Astrocyte (in vitro differentiated cells and primary cell): ENCODE data around the gene EPN3. TPM values are rescaled to one million over a fixed set of nuclear protein-coding genes. Genes with fewer than 3 reads are reported as not detected.

Experiments
- DNase-seq: peaks from one replicate; pipeline ENCODE4 v3.0.0-alpha.2; 2010; ENCODE audit warnings: low read depth
- FAIRE-seq: peaks from 2 replicates; lab custom pipeline; 2011; peaks lifted over from hg19 to GRCh38; lab: Jason Lieb, UNC
- H2AFZ ChIP-seq: 2 replicates; pipeline ENCODE4 v1.6.0; 2012; ENCODE audit warnings: low read depth, low read length, inconsistent platforms
- H3K27ac ChIP-seq: 2 replicates; pipeline ENCODE4 v1.5.1; 2011; ENCODE audit warnings: low read depth, low read length, inconsistent platforms
- H3K27me3 ChIP-seq: 2 replicates; pipeline ENCODE4 v1.6.0; 2011; ENCODE audit warnings: low read length, inconsistent platforms; ENCODE audit not compliant: insufficient read depth
- H3K36me3 ChIP-seq: 2 replicates; pipeline ENCODE4 v1.5.1; 2011; ENCODE audit warnings: low read length, inconsistent platforms; ENCODE audit not compliant: insufficient read depth
- H3K4me1 ChIP-seq: 2 replicates; pipeline ENCODE4 v1.5.1; 2011; ENCODE audit warnings: low read length, inconsistent platforms; ENCODE audit not compliant: insufficient read depth
- H3K4me2 ChIP-seq: 2 replicates; pipeline ENCODE4 v1.6.0; 2012; ENCODE audit warnings: low read length, inconsistent platforms
- H3K4me3 ChIP-seq: 2 replicates; pipeline ENCODE4 v1.5.1; 2011; ENCODE audit warnings: low read depth, mild to moderate bottlenecking, low read length, inconsistent platforms; ENCODE audit not compliant: insufficient read depth
- H3K79me2 ChIP-seq: 2 replicates; pipeline ENCODE4 v1.6.0; 2012; ENCODE audit warnings: mild to moderate bottlenecking, low read length, inconsistent platforms; ENCODE audit not compliant: insufficient read depth
- H3K9ac ChIP-seq: 2 replicates; pipeline ENCODE4 v1.6.0; 2012; ENCODE audit warnings: mild to moderate bottlenecking, low read length, inconsistent platforms
- H3K9me3 ChIP-seq: 2 replicates; pipeline ENCODE4 v1.5.1; 2012; ENCODE audit warnings: low read depth, mild to moderate bottlenecking, low read length, inconsistent platforms; ENCODE audit not compliant: insufficient read depth
- H4K20me1 ChIP-seq: 2 replicates; pipeline ENCODE4 v1.6.0; 2012; ENCODE audit warnings: low read length, inconsistent platforms; ENCODE audit not compliant: insufficient read depth
- H3K27ac Mint-ChIP-seq: one replicate; pipeline ENCODE4 v1.8.0; 2021; ENCODE audit warnings: mild to moderate bottlenecking, mixed read lengths; ENCODE audit not compliant: unreplicated experiment
- H3K27me3 Mint-ChIP-seq: one replicate; pipeline ENCODE4 v1.8.0; 2021; ENCODE audit warnings: low read depth, mixed read lengths; ENCODE audit not compliant: unreplicated experiment
- H3K36me3 Mint-ChIP-seq: one replicate; pipeline ENCODE4 v1.8.0; 2021; ENCODE audit warnings: low read depth, mixed read lengths; ENCODE audit not compliant: unreplicated experiment
- H3K4me1 Mint-ChIP-seq: one replicate; pipeline ENCODE4 v1.8.0; 2021; ENCODE audit warnings: low read depth, mixed read lengths; ENCODE audit not compliant: unreplicated experiment
- H3K4me3 Mint-ChIP-seq: one replicate; pipeline ENCODE4 v1.8.0; 2021; ENCODE audit warnings: mild to moderate bottlenecking, moderate library complexity, mixed read lengths; ENCODE audit not compliant: unreplicated experiment
- H3K9me3 Mint-ChIP-seq: one replicate; pipeline ENCODE4 v1.8.0; 2021; ENCODE audit warnings: mild to moderate bottlenecking, mixed read lengths; ENCODE audit not compliant: unreplicated experiment
- EZH2 ChIP-seq: IDR thresholded peaks from 2 replicates; pipeline ENCODE4 v1.6.1; 2012; ENCODE audit warnings: mild to moderate bottlenecking, low read length, inconsistent platforms; ENCODE audit not compliant: insufficient read depth
- total RNA-seq: library from RNA; stranded (reverse); gene quantifications from 2 replicates; pipeline ENCODE4 v1.2.1, GENCODE V29; 2021
- TF ChIP-seq, protein P1 (sequence below): IDR thresholded peaks from 2 replicates; pipeline ENCODE4 v1.5.1; 2011; ENCODE audit warnings: low read depth, mild to moderate bottlenecking, inconsistent platforms, low read length, moderate library complexity; ENCODE audit not compliant: insufficient read depth

EPN3 gene
- total RNA-seq, 1 donor from 2014 or later, result 1.7 TPM

DNA sequence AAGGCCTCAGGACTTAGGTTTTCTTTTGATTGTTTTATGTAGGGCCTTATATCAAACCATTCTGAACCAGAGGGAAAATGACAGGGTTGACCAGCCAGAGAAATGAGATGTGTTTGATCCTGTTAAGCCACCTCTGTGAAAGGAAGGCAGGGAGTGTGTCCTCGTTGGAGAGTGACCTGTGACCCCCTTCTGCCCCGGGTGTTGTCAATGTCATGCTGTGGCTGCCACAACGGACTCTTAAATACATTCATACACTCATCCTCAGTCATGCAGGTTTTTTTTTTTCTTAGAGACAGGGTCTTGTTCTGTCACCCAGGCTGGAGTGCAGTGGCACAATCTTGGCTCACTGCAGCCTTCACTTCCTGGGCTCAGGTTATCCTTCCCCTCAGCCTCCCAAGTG, 18.1 kb upstream of the EPN3 start:
- Histone ChIP-seq H3K4me2 (no peak overlapping the region), H3K9me3 (no peaks in the 10 kb centered on the region), H3K36me3 (no peaks in the 10 kb centered on the region), H4K20me1 (no peaks in the 10 kb centered on the region), H3K27me3 (no peaks in the 10 kb centered on the region), H3K9ac (no peak overlapping the region), H3K4me3 (no peak overlapping the region), H3K4me1 (no peaks in the 10 kb centered on the region), H3K79me2 (no peaks in the 10 kb centered on the region), H3K27ac (no peak overlapping the region), H2AFZ (no peak overlapping the region)
- no peaks in the 10 kb centered on the region for H3K9me3 Mint-ChIP-seq
- DNase-seq (no peak), FAIRE-seq (no peak)
- no peaks in the 10 kb centered on the region for H3K36me3 Mint-ChIP-seq
- peaks cover 19% of the 10 kb centered on the region for H3K4me1 Mint-ChIP-seq
- H3K4me3 Mint-ChIP-seq, result no peak overlapping the region
- peaks cover 6% of the 10 kb centered on the region for H3K27me3 Mint-ChIP-seq
- H3K27ac Mint-ChIP-seq, result no peak overlapping the region
- TF ChIP-seq EZH2, result no peak
- TF ChIP-seq, protein P1, sequence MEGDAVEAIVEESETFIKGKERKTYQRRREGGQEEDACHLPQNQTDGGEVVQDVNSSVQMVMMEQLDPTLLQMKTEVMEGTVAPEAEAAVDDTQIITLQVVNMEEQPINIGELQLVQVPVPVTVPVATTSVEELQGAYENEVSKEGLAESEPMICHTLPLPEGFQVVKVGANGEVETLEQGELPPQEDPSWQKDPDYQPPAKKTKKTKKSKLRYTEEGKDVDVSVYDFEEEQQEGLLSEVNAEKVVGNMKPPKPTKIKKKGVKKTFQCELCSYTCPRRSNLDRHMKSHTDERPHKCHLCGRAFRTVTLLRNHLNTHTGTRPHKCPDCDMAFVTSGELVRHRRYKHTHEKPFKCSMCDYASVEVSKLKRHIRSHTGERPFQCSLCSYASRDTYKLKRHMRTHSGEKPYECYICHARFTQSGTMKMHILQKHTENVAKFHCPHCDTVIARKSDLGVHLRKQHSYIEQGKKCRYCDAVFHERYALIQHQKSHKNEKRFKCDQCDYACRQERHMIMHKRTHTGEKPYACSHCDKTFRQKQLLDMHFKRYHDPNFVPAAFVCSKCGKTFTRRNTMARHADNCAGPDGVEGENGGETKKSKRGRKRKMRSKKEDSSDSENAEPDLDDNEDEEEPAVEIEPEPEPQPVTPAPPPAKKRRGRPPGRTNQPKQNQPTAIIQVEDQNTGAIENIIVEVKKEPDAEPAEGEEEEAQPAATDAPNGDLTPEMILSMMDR, result no peak

DNA sequence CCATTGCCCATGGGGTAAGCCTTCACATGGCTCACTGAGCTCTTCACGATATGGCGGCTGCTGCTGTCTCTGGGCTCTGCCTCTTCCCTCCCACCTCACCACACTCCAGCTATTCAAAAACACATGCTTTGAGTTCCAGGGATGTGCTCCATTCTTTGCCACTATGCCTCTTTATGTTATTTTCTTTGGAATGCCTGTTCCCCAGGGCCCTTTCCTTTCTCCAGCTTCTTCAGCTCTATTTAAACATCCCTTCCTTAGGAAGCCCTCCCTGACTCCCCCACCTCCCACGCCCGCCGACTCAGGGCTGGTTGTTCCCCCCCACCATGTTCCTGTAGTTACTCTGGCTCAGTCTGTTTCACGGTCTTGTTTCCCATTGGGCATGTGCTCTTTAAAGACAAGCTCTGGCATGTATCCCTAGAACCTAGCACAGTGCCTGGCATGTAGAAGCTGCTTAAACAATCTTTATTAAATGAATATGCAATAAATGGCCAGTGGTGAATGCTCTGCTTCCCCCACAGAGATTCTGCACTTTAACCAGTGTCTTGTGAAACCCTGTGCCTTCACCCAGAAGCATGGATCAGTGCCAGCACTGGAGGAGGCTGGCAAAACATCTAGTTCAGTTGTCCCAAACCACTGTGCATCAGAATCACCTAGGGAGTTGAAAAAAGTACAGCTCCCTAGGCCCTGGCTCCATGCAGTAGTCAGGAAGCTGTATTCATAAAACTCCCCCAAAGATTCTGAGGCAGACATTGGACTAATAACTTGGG, 17.4 kb upstream of the EPN3 start:
- Mint-ChIP-seq H3K27ac (peak overlapping the region; percentile 36), H3K4me1 (peaks cover 19% of the 10 kb centered on the region), H3K27me3 (peaks cover 6% of the 10 kb centered on the region), H3K4me3 (no peak overlapping the region), H3K9me3 (no peaks in the 10 kb centered on the region), H3K36me3 (no peaks in the 10 kb centered on the region)
- H3K9me3 ChIP-seq, result no peaks in the 10 kb centered on the region
- no peaks in the 10 kb centered on the region for H3K36me3 ChIP-seq
- peak overlapping the region; percentile 24 for H2AFZ ChIP-seq
- H3K4me1 ChIP-seq, result no peaks in the 10 kb centered on the region
- no peak for FAIRE-seq
- DNase-seq, result peak; percentile 12
- H3K27me3 ChIP-seq, result no peaks in the 10 kb centered on the region
- TF ChIP-seq, protein P1, result no peak
- TF ChIP-seq EZH2, result no peak
- H3K27ac ChIP-seq, result no peak overlapping the region
- H3K4me2 ChIP-seq, result no peak overlapping the region
- H3K79me2 ChIP-seq, result no peaks in the 10 kb centered on the region
- H3K9ac ChIP-seq, result no peak overlapping the region
- no peaks in the 10 kb centered on the region for H4K20me1 ChIP-seq
- no peak overlapping the region for H3K4me3 ChIP-seq

DNA sequence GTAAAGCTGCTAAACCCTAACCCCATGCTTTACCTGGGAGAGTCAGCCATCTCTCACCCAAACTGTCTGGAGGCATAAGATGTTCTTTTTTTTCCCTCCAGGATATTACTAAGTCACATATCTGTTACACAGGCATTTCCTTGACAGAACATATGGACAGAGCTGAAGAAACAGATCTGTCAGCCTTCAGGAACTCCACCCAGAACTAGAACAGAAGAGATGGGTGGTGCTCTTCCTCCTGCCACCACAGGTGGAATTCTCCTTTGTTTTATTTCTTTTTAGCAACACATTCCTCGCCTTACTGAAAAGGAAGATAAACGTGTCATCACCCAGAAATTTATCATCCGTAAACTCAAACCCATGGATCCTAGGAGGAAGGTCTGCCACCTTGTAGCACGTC, 15.5 kb upstream of the EPN3 start:
- Mint-ChIP-seq H3K36me3 (no peaks in the 10 kb centered on the region), H3K4me3 (no peak overlapping the region), H3K9me3 (no peaks in the 10 kb centered on the region), H3K27ac (no peak overlapping the region), H3K27me3 (peaks cover 12% of the 10 kb centered on the region), H3K4me1 (peaks cover 12% of the 10 kb centered on the region)
- Histone ChIP-seq H4K20me1 (no peaks in the 10 kb centered on the region), H3K27me3 (no peaks in the 10 kb centered on the region), H3K9ac (no peak overlapping the region), H3K36me3 (no peaks in the 10 kb centered on the region), H3K9me3 (no peaks in the 10 kb centered on the region), H3K4me1 (no peaks in the 10 kb centered on the region), H3K79me2 (no peaks in the 10 kb centered on the region), H3K4me2 (no peak overlapping the region), H2AFZ (no peak overlapping the region), H3K4me3 (no peak overlapping the region), H3K27ac (no peak overlapping the region)
- TF ChIP-seq, protein P1, result no peak
- TF ChIP-seq EZH2, result no peak
- DNase-seq (no peak), FAIRE-seq (no peak)
